ENCODE data around the gene PCGF5.

DNA sequence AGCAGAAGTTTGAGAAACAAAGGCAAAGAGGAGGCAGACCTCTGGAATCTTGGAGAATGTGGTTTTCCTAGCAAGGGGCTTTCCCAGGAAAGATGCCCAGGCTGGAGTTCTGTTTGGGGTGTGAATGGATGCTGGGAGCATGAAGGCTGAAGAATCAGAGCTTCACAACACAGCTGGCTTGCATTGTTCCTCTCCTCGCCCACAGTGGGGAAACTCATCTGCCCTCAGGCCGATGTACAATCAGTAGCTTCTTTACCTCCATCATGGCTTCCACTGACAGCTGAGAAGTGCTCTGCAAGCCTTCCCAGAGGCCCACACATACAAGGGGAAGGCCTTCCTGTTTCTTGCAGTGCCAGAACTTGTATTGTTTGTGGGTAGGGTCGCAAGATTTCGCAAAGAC, 98.9 kb downstream of the PCGF5 start:
- TF ChIP-seq, protein P1, sequence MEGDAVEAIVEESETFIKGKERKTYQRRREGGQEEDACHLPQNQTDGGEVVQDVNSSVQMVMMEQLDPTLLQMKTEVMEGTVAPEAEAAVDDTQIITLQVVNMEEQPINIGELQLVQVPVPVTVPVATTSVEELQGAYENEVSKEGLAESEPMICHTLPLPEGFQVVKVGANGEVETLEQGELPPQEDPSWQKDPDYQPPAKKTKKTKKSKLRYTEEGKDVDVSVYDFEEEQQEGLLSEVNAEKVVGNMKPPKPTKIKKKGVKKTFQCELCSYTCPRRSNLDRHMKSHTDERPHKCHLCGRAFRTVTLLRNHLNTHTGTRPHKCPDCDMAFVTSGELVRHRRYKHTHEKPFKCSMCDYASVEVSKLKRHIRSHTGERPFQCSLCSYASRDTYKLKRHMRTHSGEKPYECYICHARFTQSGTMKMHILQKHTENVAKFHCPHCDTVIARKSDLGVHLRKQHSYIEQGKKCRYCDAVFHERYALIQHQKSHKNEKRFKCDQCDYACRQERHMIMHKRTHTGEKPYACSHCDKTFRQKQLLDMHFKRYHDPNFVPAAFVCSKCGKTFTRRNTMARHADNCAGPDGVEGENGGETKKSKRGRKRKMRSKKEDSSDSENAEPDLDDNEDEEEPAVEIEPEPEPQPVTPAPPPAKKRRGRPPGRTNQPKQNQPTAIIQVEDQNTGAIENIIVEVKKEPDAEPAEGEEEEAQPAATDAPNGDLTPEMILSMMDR (conservative IDR thresholded peaks at IDR 0.05; ENCODE audit: low read length), result no peak
- no peak for TF ChIP-seq EZH2phosphoT487 (IDR thresholded peaks at IDR 0.05; ENCODE audit: borderline replicate concordance)
